GM21717 (cell line): Measurements from ENCODE around the gene ABCD4.
"Not testable (repeated sequence)": the region's sequence is repeated elsewhere in the genome, so short reads cannot be mapped to it uniquely, and the experiment has no call there.

Source experiments
- ATAC-seq: cut with Tn5 transposase; IDR thresholded peaks from one replicate; pipeline ENCODE4 v1.9.1; 2021; ENCODE audit warnings: mild to moderate bottlenecking, moderate library complexity; ENCODE audit not compliant: unreplicated experiment

The ABCD4 gene

DNA sequence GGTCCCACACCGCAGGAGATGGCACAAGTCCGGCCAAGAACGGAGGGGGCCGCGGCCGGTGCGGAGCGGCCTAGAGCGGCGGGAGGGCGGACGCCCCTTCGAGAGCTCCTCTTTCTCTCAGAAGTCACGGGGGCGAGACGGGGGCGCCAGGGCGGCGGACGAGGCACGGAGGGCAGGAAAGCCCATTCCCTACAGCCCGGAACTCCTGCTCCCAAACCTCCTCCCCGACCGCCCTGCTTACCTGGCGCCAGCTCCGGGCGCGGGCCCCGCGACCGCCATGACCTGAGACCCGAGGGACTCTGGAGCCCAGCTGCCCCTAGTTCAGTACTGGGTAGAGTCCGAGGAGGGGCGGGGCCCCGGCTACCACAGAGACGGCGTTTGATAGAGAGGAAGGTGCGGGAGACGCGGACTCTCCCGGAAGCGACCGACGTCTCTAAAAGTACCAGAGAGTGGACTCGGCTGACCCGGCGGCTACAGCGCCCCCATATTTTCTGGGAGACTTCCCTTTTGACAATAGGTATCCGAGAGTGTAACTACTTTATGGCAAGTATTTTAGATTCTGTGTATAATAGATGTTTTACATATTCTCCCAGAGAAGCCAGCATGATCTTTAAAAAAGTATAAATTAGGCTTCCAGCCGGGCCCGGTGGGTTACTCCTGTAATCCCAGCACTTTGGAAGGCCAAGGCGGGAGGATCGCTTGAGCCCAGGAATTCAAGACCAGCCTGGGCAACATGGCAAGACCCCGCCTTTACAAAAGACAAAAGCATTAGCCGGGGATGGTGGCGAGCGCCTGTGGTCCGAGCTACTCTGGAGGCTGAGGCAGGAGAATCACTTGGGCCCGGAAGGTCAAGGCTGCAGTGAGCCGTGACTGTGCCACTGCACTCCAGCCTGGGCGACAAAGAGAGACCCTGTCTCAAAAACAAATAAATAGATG is at the start of gene ABCD4:
TSS of gene ABCD4 (minus strand) at position 301 of the 936 bp plus-strand sequence. CDS start at position 279, 22 bp downstream.
- peak; percentile 95 for ATAC-seq

DNA sequence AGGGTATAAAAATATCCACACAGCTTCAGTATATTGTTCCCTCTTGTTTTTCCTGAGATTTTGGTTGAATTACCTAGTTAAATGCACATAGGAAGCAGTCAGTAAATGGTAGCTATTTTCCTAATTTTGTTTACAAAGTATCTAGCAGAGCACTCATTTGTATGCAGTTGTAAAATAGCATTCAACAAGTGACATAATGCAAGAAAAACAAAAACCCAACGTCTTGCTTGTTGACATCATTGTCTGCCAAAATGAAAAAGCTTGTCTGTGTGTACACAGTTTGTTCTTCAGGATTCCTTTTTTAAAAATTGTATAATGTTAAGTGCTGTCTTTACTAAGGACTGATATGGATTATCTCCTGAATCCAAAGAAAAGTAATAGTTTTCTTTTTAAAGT is 48.2 kb upstream of the ABCD4 start:
- no peak for ATAC-seq

- no peak for ATAC-seq
These were observed 47.6 kb upstream of the ABCD4 start for GRCh38 chr14:74350211-74350927.

DNA sequence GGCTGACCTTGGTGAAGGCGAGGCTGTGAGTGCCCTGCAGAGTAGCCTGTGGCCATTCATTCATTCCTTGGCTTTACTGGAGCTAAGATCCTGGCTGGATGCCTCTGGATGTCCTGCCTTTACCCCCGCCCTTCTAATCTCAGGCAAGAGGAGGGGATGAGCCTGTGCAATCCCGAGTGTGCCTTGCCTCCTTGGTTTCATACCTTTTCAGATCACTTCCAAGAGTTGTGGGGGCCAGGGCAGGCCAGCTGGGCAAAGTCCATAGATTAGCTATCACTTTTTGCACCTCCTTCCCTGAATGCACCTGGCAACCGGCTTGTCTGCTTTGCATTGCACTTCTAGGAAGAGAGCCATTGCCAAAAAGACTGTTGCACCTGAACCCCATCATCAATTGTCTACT is 47.0 kb upstream of the ABCD4 start:
- no peak for ATAC-seq

DNA sequence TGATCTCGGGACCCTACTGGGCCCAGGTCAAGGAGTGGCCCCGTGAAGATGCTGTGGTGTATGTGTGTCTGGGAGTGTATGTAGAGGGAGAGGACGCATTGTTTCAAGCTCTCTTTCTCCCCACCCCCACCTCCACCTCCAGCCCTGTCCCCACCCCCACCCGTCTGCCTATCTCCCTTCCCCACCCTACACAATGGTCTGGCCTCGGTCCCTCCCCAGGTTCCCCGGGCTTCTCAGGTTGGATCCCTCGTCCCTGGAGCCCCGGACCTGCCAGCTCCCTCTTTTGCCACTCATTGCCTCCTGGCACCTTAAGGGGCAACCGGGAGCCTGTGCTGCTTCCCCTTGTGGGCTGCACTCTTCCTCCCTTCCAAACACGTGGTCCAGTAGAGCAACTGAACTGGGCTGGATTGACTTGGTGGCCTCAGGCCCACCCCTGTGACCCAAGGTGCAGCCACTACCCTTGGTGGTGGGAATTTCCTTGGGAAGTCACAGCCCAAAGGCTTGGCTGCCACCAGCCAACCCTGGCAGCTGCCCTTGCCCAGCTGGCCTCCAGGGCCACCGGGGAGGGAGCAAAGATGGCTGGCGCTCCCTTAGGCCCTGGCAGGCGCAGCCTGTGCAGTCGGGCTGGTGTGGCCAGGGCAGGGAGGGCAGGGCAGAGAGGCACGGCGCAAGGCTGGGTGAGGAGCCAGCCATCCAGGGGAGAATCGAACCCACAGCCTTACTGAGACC is 46.2 kb upstream of the ABCD4 start:
- no peak for ATAC-seq

- ATAC-seq: no peak
These were observed 45.6 kb upstream of the ABCD4 start, which contains the start of gene VRTN for GRCh38 chr14:74348241-74348734. Gene VRTN, plus strand, starts transcription at chr14:74348471. Its CDS starts 8,313 bp downstream, at chr14:74356784.

GRCh38 chr14:74347795-74348100 is 45.0 kb upstream of the ABCD4 start:
- ATAC-seq: no peak

- ATAC-seq: no peak
These were observed 44.5 kb upstream of the ABCD4 start for GRCh38 chr14:74347097-74347794.

DNA sequence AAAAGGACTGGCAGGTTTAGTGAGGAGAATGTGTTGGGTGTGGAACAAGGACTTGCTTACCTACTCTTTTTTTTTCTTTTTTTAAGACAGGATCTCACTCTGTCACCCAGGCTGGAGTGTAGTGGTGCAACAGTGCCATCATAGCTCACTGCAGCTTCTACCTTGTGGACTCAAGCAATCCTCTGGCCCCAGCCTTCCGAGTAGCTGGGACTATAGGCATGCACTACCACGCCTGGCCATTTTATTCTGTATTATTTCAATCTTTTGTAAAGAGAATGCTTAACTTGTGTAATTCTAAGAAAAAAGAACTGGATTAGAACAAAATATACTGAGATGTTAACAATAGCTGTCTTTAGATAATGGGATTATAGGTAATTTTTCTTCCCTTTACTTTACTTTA is 43.6 kb upstream of the ABCD4 start:
- ATAC-seq: no peak

- ATAC-seq: no peak
These were observed 31.2 kb upstream of the ABCD4 start for GRCh38 chr14:74333909-74334308.

DNA sequence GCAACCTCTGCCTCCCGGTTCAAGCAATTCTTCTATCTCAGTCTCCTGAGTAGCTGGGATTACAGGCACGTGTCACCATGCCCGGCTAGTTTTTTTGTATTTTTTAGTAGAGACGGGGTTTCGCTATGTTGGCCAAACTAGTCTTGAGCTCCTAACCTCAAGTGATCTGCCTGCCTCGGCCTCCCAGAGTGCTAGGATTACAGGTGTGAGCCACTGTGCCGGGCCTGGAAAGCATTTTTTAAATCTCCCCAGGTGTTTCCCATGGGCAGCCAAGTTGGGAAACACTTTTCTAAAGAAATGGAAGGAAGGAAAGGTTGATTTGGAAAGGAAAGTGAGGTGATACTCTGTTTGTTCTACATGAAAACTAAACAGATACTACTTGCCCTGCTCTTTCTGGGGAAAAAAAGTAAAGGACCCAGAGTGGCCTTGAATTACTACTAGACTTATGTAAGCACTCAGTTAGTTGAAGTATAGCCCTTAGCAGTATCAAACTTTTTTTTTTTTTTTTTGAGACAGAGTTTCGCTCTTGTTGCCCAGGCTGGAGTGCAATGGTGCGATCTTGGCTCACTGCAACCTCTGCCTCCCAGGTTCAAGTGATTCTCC is 27.3 kb upstream of the ABCD4 start:
- not testable (repeated sequence) for ATAC-seq

DNA sequence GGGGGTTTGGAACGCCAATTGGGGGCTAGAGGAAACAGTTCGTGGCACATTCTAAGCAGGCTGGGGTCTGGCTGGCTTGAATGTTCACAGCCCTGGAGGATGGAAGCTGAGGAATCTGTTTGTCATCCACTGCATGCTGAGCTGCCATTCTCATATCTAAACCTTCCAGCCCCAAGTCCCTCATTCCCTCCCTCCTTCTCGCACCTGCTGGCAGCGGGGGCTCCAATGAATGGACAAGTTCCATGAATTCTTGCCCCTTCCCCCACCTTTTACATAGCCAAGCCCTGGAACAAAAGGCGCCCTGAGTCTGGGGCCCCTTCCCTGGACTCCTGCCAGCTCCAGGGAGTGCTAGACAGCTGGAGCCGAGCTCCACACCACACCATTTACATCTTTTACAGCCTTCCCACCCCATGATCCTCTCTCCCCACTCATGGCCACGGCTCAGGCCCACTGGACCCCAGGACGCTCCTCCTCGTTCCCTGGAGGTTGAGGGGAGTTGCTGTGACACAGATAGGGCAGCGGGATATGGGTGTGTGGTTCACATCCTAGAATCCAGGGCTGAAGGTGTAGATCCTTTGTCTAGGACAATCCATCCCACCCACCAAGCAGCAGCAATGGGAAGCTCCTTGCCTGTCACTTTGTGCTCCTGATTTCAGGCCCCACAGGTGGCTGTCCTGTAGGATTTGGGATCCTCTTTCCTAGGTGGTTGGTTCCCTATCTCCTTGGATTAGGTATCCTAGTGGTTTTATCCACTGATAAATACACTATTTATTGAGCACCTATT is 23.8 kb upstream of the ABCD4 start:
- ATAC-seq: no peak

GRCh38 chr14:74325446-74325845 is 22.7 kb upstream of the ABCD4 start:
- no peak for ATAC-seq

DNA sequence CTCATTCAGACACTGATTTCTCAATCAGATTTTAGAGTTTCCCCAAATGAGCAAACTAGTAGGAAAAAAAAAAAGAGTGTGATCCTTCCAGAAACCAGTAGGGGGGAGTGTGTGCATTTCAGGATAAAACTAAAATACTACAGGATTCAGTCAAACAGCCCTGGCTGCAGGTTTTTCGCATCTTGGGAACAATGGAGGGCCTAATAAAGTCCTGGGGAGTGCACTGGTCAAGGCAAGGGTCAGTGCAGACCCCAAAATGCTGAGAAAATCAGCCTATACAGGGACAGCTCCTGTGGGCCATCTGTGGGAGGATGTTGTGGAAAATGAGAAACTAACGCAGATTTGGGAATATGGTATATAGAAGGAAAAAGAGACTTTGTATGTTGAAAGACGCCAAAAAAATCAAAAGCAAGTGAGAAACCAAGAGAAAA is 22.2 kb upstream of the ABCD4 start:
- ATAC-seq: no peak

DNA sequence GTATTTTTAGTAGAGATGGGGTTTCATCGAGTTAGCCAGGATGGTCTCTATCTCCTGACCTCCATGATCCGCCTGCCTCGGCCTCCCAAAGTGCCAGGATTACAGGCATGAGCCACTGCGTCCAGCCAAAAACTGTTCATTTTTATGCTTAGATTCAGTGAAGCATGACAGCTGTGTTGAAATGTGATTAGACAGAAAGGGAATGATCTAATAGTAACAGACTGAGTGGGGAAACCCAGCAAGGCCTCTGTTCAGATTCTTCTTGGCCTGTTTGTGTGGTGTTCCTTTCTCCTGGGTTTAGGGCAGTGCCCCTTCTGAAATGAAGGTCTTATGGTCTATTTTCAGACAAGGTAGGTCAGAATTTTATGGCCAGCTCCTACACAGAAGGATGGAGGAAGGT is 11.8 kb upstream of the ABCD4 start:
- ATAC-seq: no peak

DNA sequence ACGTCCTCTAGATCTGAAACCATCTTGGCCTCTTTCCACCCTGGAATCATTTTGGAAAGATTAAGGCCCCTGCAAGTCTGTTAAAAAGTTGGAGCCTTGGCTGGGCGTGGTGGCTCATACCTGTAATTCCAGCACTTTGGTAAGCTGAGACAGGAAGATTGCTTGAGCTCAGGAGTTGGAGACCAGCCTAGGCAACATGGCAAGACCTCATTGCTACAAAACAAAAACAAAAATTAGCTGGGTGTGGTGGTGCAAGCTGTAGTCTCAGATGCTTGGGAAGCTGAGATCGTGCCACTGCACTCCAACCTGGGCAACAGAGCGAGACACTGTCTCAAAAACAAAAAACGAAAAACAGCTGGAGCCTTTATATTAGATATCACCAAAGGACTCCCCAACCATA is 10.9 kb upstream of the ABCD4 start:
- no peak for ATAC-seq

DNA sequence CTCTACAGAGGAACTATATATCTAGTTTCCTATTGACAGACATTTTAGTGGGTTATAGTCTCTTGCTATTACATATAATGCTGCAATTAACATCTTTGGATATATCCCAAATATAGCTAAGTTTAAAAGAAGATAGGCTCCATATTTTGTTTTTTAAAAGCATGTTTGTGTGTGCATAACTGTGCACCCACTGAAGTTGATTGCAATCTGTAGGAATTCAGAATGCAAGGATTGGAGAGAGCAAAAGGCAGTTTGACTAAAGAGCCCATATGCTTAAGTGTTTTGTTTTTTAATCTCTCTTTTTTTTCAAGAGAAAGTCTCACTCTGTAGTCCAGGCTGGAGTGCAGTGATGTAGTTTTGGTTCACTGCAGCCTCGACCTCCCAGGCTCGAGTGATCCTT is 9.4 kb upstream of the ABCD4 start:
- ATAC-seq: no peak

- ATAC-seq: no peak
These were observed 6.6 kb upstream of the ABCD4 start for GRCh38 chr14:74309125-74310022.
